Activated T-helper 1 cell treated with anti-CD3 and anti-CD28 coated beads, Interleukin-2, amount 50 U/mL, for 16 hours (primary cell): Measurements from ENCODE around the gene ABHD4.
"Not testable (repeated sequence)": the region's sequence is repeated elsewhere in the genome, so short reads cannot be mapped to it uniquely, and the experiment has no call there.

Source experiments
- DNase-seq, 2 donors: peaks; one replicate each; pipeline ENCODE4 v3.0.0-alpha.2; 2020; ENCODE audit warnings: low read depth in 1 of 2, low spot score in 1 of 2

Gene ABHD4

GRCh38 chr14:22623047-22623446 lies 24.9 kb downstream of the ABHD4 start:
- DNase-seq, result no peak

DNA sequence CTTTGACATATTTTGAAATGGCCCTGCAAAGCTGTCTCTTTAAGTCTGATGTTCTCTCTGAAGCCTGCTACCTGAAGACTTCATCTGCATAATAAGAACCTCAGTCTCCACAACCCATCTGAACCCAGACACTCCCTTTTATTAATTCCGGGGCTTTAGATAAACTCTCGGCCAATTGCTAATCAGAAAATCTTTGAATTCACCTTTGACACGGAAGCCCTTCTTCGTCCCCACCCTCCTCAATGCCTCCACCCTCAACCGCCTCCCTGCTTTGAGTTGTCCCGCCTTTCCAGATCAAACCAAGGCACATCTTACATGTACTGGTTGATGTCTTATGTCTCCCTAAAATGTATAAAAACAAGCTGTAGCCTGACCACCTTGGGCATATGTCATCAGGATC lies 28.5 kb downstream of the ABHD4 start:
- no peak for DNase-seq

- DNase-seq, result no peak
Observed at GRCh38 chr14:22627506-22628263, 29.6 kb downstream of the ABHD4 start.

GRCh38 chr14:22629361-22629760 lies 31.3 kb downstream of the ABHD4 start:
- no peak for DNase-seq

DNA sequence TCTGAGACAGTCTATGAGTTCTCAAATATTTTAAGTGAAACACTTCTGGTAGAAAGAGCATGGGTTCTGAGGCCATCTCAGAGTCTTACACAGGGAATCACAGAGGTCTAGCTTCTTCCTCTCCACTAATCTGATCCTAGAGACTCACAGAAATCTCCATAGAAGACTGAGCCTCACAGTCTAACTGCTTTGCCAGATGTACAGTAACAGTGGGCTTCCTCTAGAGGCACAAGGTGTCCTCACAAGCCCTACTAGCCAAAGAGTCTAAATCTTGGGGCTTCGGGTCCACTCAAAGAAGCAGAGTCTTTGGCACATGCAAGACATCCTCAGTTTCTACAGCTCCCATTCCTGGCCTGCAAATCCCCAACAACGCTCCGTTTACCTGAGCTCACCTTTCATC lies 32.0 kb downstream of the ABHD4 start:
- no peak for DNase-seq

- DNase-seq, result no peak
Observed at GRCh38 chr14:22630486-22630885, 32.4 kb downstream of the ABHD4 start.

DNA sequence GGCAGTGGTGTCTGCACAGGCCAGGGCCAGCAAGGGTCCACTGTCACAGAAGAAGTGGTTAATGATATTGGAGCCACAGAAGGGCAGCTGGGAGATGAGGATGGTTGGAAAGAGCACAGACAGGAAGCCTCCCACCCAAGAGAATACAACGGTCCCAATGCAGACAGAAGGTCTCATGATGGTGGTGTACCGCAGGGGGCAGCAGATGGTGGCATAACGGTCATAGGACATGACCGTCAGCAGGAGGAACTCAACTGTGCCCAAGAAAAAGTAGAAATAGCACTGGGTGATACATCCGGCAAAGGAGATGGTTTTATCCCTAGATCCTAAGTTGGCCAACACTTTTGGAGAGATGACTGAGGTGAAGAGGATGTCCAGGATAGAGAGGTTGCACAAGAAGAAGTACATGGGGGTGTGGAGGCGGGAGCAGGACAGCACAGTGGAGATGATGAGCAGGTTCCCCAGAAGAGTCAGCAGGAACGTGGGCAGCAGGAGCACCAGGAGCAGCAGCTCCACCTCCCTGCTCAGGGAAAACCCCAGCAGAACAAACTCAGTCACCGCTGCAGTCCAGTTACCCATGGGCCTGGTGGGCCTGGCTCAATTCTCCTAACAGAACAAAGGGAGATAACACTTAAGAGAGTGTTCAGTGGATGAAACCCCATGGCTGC lies 36.3 kb downstream of the ABHD4 start:
- no peak for DNase-seq

DNA sequence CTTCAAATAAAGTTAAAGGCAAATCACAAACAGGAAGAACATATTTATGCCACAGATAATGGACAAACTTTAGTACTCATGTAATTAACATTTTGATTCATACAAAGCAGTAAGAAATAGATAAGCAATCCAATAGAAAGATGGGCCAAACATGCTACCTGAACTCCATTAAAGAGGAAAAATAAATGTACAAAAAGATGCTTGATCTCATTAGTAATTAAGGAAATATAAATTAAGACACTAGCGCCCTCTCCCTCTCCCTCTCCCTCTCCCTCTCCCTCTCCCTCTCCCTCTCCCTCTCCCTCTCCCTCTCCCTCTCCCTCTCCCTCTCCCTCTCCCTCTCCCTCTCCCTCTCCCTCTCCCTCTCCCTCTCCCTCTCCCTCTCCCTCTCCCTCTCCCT lies 37.9 kb downstream of the ABHD4 start:
- not testable (repeated sequence) for DNase-seq

DNA sequence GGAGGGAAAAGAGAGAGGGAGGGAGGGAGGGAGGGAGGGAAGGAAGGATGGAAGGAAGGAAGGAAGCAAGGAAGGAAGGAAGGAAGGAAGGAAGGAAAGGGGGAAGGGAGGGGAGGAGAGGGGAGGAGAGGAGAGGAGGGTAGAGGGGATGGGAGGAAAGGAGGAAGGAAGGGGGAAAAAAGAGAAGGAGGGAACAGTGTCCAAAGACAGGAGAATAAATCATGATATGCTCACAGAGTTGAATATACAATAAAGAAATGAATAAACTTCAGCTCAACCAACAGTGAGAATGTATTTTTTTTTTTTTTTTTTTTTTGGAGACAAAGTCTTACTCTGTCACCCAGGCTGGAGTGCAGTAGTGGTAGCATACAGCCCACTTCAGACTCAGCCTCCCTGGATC lies 42.1 kb downstream of the ABHD4 start:
- DNase-seq, result no peak

- DNase-seq, result no peak
Observed at GRCh38 chr14:22641846-22642245, 43.7 kb downstream of the ABHD4 start.

- no peak for DNase-seq
Observed at GRCh38 chr14:22644305-22644635, 46.2 kb downstream of the ABHD4 start, which contains the start of gene OR6J1. Gene OR6J1, minus strand, starts transcription at chr14:22644352. Its CDS starts 9,541 bp downstream, at chr14:22634811.

DNA sequence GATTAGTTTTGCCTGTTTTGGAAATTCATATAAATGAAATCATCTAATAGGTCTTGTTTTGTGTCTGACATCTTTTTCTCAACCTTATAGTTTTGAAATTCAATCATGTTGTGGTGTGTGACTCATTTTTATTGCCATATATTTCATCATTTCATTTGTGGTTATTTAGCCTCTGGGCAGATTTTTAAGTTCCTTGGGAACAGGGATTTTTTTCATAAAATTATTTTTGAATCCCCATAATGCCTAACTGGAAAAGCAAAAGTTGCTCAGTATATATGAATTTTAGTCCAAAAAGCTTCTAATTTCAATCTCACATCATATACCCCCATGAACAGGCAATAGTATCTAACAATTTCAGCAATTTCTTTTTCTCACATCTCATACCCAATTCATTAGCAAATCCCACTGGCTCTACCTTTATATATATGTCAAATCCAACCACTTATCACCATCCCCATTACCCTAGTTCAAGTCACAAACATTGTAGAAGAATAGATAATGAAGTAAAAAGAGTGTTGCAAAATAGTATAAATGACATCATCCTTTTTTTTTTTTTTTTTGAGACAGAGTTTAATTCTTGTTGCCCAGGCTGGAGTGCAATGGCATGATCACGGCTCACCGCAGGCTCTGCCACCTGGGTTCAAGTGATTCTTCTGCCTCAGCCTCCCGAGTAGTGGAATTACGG lies 48.6 kb downstream of the ABHD4 start:
- no peak for DNase-seq

GRCh38 chr14:22648506-22648905 lies 50.4 kb downstream of the ABHD4 start:
- DNase-seq, result no peak

DNA sequence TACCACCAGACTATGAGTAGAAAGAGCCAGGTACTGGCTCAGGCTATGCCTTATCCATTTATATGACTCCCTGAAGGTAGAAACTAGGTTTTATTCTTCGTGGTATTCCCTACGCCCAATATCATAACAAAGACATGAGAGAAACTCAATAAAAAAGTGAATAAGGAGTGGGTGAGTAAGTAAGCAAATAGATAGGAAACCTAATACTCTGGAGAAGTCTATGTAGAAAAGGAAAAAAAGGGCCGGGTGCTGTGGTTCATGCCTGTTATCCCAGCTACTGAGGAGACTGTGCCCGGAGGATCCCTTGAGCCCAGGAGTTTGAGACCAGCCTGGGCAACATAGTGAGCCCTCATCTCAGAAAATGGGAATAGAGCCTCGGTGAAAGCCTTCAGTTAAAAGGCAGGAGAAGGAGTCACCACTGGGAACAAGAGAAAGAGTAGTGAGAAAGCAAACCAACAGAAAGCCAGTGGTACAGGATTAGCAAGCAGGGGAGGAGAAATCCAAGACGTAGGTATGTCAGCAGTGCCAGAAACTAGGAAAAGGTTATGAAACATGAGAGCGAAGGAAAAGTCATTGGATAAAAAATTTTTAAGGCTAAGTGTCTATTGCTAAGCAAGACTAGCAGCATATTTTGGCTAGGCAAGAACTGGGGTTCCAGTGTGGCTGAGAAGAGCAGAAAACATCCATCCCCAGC lies 52.1 kb downstream of the ABHD4 start:
- DNase-seq, result no peak

GRCh38 chr14:22650960-22651521 lies 52.9 kb downstream of the ABHD4 start:
- DNase-seq, result no peak

DNA sequence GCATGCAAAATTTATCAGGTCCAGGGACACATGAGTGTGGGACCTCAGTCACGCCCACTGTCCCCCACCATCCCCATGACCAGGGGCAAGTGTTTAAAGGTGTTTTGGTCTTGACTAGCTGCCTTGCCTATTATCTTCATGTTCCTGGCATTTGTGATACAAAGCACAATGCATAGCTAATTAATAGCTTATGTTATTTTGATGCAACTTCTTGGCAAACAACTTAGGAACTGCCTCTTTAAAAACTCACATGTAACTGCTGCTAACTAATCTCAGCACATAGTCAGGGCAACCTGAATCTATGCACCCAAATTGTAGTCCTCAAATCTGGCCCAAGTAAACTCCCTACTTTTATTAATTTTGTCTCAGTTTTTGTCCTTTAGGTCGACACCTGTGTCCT lies 53.5 kb downstream of the ABHD4 start:
- DNase-seq, result no peak

DNA sequence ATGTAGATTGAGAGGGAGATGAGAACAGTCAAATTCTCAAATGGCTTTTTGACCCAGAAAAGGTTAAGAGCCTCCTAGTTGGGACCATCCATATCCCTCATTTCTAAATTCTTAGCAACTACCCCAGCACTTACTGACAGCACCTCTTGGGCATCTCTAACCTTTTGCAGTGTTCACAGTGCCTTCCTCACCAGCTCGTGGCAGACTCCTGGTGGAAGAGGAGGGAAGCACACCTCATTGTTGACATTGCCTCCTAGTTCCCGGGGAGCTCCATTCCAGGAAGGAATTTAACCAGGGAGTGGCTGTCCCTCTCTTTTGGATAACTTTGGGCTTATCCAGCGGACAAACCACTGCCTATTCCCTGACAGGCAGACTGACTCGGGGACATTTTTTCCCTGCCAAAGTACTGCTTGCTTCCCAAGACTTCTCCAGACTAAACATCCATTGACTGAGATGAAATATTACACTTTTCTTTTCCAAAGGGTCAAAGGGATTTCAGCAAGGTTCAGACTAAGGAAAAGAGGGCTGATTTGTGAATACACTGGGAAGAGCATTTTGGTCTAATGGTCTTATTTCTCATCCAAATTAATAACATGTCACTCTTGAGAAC lies 55.0 kb downstream of the ABHD4 start:
- DNase-seq, result peak; percentile 7 to 15

DNA sequence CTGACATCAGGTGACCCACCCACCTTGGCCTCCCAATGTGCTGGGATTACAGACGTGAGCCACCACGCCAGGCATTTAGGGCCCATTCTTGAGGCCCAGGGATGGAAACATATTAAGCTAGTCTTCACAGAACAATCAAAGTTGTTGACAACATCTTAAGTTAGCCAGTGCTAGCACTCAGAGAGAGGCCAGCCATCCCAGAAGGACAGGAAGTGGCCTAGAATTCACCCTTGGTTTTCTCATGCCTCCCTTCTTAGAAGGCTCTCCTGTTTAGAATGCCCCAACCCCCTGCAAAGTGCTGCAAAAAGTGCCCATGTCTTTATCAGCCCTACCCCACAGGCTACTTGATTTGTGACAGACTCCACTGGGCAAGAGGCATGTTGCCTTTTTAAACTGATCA lies 58.1 kb downstream of the ABHD4 start:
- DNase-seq, result no peak

- DNase-seq, result no peak
Observed at GRCh38 chr14:22656945-22657731, 59.0 kb downstream of the ABHD4 start.

- no peak for DNase-seq
Observed at GRCh38 chr14:22657861-22658260, 59.8 kb downstream of the ABHD4 start.
